ENCODE measurements around the gene TNFRSF19. TPM values are rescaled to one million over a fixed set of nuclear protein-coding genes. Genes with fewer than 3 reads are reported as not detected.

Gene TNFRSF19
- total RNA-seq, 1 experiment from 2014 or later, result 63.4 TPM

- no peak overlapping the region for H3K4me3 Mint-ChIP-seq (ENCODE audit: unreplicated experiment)
- H3K27me3 Mint-ChIP-seq (ENCODE audit: insufficient read depth, unreplicated experiment), result no peaks in the 10 kb centered on the region
- peaks cover 6% of the 10 kb centered on the region for H3K4me1 Mint-ChIP-seq (ENCODE audit: low read depth, unreplicated experiment)
- no peaks in the 10 kb centered on the region for H3K4me1 ChIP-seq
- DNase-seq, result no peak
- no peaks in the 10 kb centered on the region for H3K27me3 ChIP-seq (replicated peaks; ENCODE audit: control insufficient read depth, insufficient read depth, low read length)
- no peaks in the 10 kb centered on the region for H3K9me3 ChIP-seq
- intact Hi-C loops (cut with micrococcal nuclease; ENCODE audit: unreplicated experiment), result loop anchor here (5.0 kb wide), 1 partner anchor 49 kb away; no protein-coding TSS in a partner anchor
- no peaks in the 10 kb centered on the region for H3K36me3 ChIP-seq (ENCODE audit: control insufficient read depth, insufficient read depth, low read length)
- no peaks in the 10 kb centered on the region for H3K9me3 Mint-ChIP-seq (ENCODE audit: unreplicated experiment)
- CTCF ChIA-PET, result no interaction called here
- H3K36me3 Mint-ChIP-seq (ENCODE audit: insufficient read depth, unreplicated experiment), result no peaks in the 10 kb centered on the region
- no peak overlapping the region for H3K27ac Mint-ChIP-seq (ENCODE audit: unreplicated experiment)
- no TSS peak for BruUV-seq (replicated peaks)
- TF ChIP-seq CTCF (IDR thresholded peaks at IDR 0.05; ENCODE audit: insufficient read depth in 1 of 2, low read depth in 1 of 2, low read length in 1 of 2, severe bottlenecking in 1 of 2, unreplicated experiment in 1 of 2), result no peak
- H3K4me3 ChIP-seq (ENCODE audit: low read depth, low read length), result no peak overlapping the region
- POLR2A ChIA-PET, result no interaction called here
Measured at GRCh38 chr13:23692816-23693215, 122.6 kb downstream of the TNFRSF19 start.

GRCh38 chr13:23695196-23695595 lies 125.0 kb downstream of the TNFRSF19 start:
- Mint-ChIP-seq H3K9me3 (ENCODE audit: unreplicated experiment) (no peaks in the 10 kb centered on the region), H3K4me3 (ENCODE audit: unreplicated experiment) (no peak overlapping the region), H3K27me3 (ENCODE audit: insufficient read depth, unreplicated experiment) (no peaks in the 10 kb centered on the region), H3K27ac (ENCODE audit: unreplicated experiment) (no peak overlapping the region), H3K4me1 (ENCODE audit: low read depth, unreplicated experiment) (peaks cover 6% of the 10 kb centered on the region), H3K36me3 (ENCODE audit: insufficient read depth, unreplicated experiment) (no peaks in the 10 kb centered on the region)
- Histone ChIP-seq H3K36me3 (ENCODE audit: control insufficient read depth, insufficient read depth, low read length) (no peaks in the 10 kb centered on the region), H3K4me1 (no peaks in the 10 kb centered on the region), H3K9me3 (no peaks in the 10 kb centered on the region), H3K4me3 (ENCODE audit: low read depth, low read length) (no peak overlapping the region), H3K27me3 (replicated peaks; ENCODE audit: control insufficient read depth, insufficient read depth, low read length) (no peaks in the 10 kb centered on the region)
- intact Hi-C loops (cut with micrococcal nuclease; ENCODE audit: unreplicated experiment), result no loop called here
- TF ChIP-seq CTCF (IDR thresholded peaks at IDR 0.05; ENCODE audit: insufficient read depth in 1 of 2, low read depth in 1 of 2, low read length in 1 of 2, severe bottlenecking in 1 of 2, unreplicated experiment in 1 of 2), result no peak
- BruUV-seq (replicated peaks), result no TSS peak
- ChIA-PET POLR2A (no interaction called here), CTCF (no interaction called here)
- no peak for DNase-seq

- H3K4me3 ChIP-seq (ENCODE audit: low read depth, low read length), result no peak overlapping the region
- Mint-ChIP-seq H3K9me3 (ENCODE audit: unreplicated experiment) (no peaks in the 10 kb centered on the region), H3K27me3 (ENCODE audit: insufficient read depth, unreplicated experiment) (no peaks in the 10 kb centered on the region), H3K27ac (ENCODE audit: unreplicated experiment) (no peak overlapping the region), H3K36me3 (ENCODE audit: insufficient read depth, unreplicated experiment) (no peaks in the 10 kb centered on the region), H3K4me3 (ENCODE audit: unreplicated experiment) (no peak overlapping the region), H3K4me1 (ENCODE audit: low read depth, unreplicated experiment) (peaks cover 6% of the 10 kb centered on the region)
- no peaks in the 10 kb centered on the region for H3K27me3 ChIP-seq (replicated peaks; ENCODE audit: control insufficient read depth, insufficient read depth, low read length)
- ChIA-PET CTCF (no interaction called here), POLR2A (no interaction called here)
- no peak for TF ChIP-seq CTCF (IDR thresholded peaks at IDR 0.05; ENCODE audit: insufficient read depth in 1 of 2, low read depth in 1 of 2, low read length in 1 of 2, severe bottlenecking in 1 of 2, unreplicated experiment in 1 of 2)
- no peaks in the 10 kb centered on the region for H3K9me3 ChIP-seq
- no peaks in the 10 kb centered on the region for H3K4me1 ChIP-seq
- BruUV-seq (replicated peaks), result no TSS peak
- no peaks in the 10 kb centered on the region for H3K36me3 ChIP-seq (ENCODE audit: control insufficient read depth, insufficient read depth, low read length)
- DNase-seq, result no peak
- intact Hi-C loops (cut with micrococcal nuclease; ENCODE audit: unreplicated experiment), result no loop called here
Measured at GRCh38 chr13:23695711-23696464, 125.7 kb downstream of the TNFRSF19 start.
